HCT116 (cell line): ENCODE data around the gene HDAC8.

ENCODE experiments used
- CTCF ChIP-seq, 3 experiments: fragments of 200-600 bp in 1 of 3; sonication (generic) in 1 of 3; IDR thresholded peaks in 2 of 3; conservative IDR thresholded peaks in 1 of 3; 2 replicates each; pipeline ENCODE4 v1.5.1; 2012 to 2017; ENCODE audit warnings: low read depth in 2 of 3, low read length in 2 of 3, antibody characterized with exemption in 1 of 3, borderline replicate concordance in 1 of 3, control low read depth in 1 of 3, mild to moderate bottlenecking in 1 of 3, mixed read lengths in 1 of 3, mixed run types in 1 of 3, moderate library complexity in 1 of 3; ENCODE audit not compliant: insufficient read depth in 1 of 3
- EGR1 ChIP-seq: IDR thresholded peaks from 2 replicates; pipeline ENCODE4 v1.6.1; 2012; ENCODE audit warnings: low read depth
- EZH2phosphoT487 ChIP-seq: fragments of 200-600 bp; IDR thresholded peaks from 2 replicates; pipeline ENCODE4 v1.6.1; 2018; ENCODE audit warnings: antibody characterized with exemption, borderline replicate concordance

DNA sequence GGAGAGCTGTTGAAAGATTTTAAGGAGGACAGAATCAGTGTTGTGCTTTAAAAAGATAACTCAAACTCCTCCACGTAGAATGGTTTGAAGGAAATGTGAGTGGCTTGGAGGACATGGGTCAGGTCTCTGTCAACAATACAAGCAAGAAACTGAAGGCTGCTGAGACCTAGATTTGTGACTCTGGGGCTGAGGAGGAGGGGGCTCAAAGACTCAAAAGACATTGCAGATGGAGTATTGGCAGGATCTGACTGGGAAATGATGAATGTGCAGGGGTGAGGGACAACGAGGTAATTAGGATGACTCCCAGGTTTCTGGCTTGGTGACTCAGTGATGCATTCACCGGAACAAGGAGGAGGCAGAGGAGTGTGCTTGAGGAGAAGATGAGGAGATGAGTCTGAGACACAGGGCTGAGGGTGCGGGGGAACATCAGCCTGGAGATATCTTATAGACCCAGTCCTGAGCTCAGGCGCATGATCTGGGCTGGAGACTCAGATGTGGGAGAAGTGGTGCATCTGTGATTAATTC lies 292.3 kb downstream of the HDAC8 start:
- no peak for TF ChIP-seq EGR1
- TF ChIP-seq CTCF (IDR thresholded peaks at IDR 0.05 in 2 of 3, conservative IDR thresholded peaks at IDR 0.05 in 1 of 3; ENCODE audit: borderline replicate concordance in 1 of 3, insufficient read depth in 1 of 3, low read depth in 2 of 3, low read length in 2 of 3), result no peak
- no peak for TF ChIP-seq EZH2phosphoT487
